Heart right ventricle (tissue), 16 donors: ENCODE measurements around the gene FRAS1. TPM values are rescaled to one million over a fixed set of nuclear protein-coding genes. Genes with fewer than 3 reads are reported as not detected.
A peak's percentile ranks its signal among the peaks of the same experiment; 100 is the strongest.

ENCODE experiments used
- ATAC-seq, 8 donors: fragments of 200-7000 bp; cut with Tn5 transposase; one replicate each; pipeline ENCODE4 v1.9.1; 2020; ENCODE audit warnings: mild to moderate bottlenecking in 8 of 8, moderate library complexity in 8 of 8, moderate number of reproducible peaks in 1 of 8
- DNase-seq, 2 donors: peaks; one replicate each; pipeline ENCODE4 v3.0.0-alpha.2; 2020
- H3K27ac ChIP-seq, 10 donors: fragments of 200-600 bp; sonication (generic) in 2 of 10; one replicate each; pipeline versions ENCODE4 v1.5.0 to v1.8.0; 2020 to 2022; ENCODE audit warnings: mild to moderate bottlenecking in 3 of 10
- H3K27me3 ChIP-seq, 7 donors: fragments of 200-600 bp; one replicate each; pipeline ENCODE4 v1.8.0; 2021 to 2022; ENCODE audit warnings: mild to moderate bottlenecking in 2 of 7
- H3K36me3 ChIP-seq, 9 donors: fragments of 200-600 bp; sonication (generic) in 1 of 9; one replicate each; pipeline versions ENCODE4 v1.5.0 to v1.8.0; 2020 to 2022; ENCODE audit warnings: mild to moderate bottlenecking in 2 of 9
- H3K4me1 ChIP-seq, 9 donors: fragments of 200-600 bp; sonication (generic) in 1 of 9; one replicate each; pipeline versions ENCODE4 v1.5.0 to v1.8.0; 2020 to 2022; ENCODE audit warnings: mild to moderate bottlenecking in 4 of 9
- H3K4me3 ChIP-seq, 10 donors: fragments of 200-600 bp; sonication (generic) in 2 of 10; one replicate each; pipeline versions ENCODE4 v1.5.0 to v1.8.0; 2020 to 2022; ENCODE audit warnings: mild to moderate bottlenecking in 7 of 10, moderate library complexity in 2 of 10
- H3K9me3 ChIP-seq, 11 donors: fragments of 200-600 bp in 10 of 11; sonication (generic) in 2 of 11; one replicate each; pipeline versions ENCODE4 v1.5.0 to v1.8.0; 2013 to 2022; ENCODE audit warnings: mild to moderate bottlenecking in 2 of 11, control low read depth in 1 of 11, moderate library complexity in 1 of 11
- WGBS, 2 donors: extraction: QIAGEN DNeasy Blood & Tissue Kit; methylation state at CpG; one replicate each; pipeline ENCODE4 v1.1.7; 2013; ENCODE audit warnings: inconsistent platforms in 1 of 2; 5-methylcytosine and 5-hydroxymethylcytosine counted together
- intact Hi-C, 10 donors: fragments of 100-400 bp; cut with DNase I; formaldehyde crosslinking; loops; one replicate each; pipeline versions ENCODE4 v1.11.1 to v1.14.2; 2022
- polyA plus RNA-seq, 2 donors: library from polyadenylated mRNA; stranded (reverse); fragments of 200-250 nt; gene quantifications; one replicate each; pipeline ENCODE4 v1.2.3, GENCODE V29; 2013
- total RNA-seq, 10 donors: library from RNA; stranded (reverse); fragmentation: NEBNext Ultra II Directional in 3 of 10; extraction: Animal tissue kit (Norgen Biotek cat#: 25700) in 3 of 10; gene quantifications; one replicate each; pipeline versions ENCODE4 v1.2.1 to v1.2.4, GENCODE V29; 2021 to 2023
- TF ChIP-seq, protein P1 (sequence below), 9 donors: fragments of 200-600 bp; sonication (generic) in 2 of 9; IDR thresholded peaks; one replicate each; pipeline versions ENCODE4 v1.5.0 to v1.8.0; 2021 to 2022; ENCODE audit warnings: antibody characterized with exemption in 9 of 9, mild to moderate bottlenecking in 5 of 9, moderate library complexity in 1 of 9
- donor health status: Arrhythmogenic right ventricular cardiomyopathy.
- donor health status: ischemic (EF 13 %, LVEDD 7.1; RV severe dilation, severe dysfunction).
- donor health status: healthy with polysubstance abuse.
- donor health status: DM: no; HTN: yes; CAD: no.
- donor health status: DM: no; HTN: no; CAD: no.
- donor health status: ischemic (EF 25% LVEDD 6.9; RV normal size, moderate dysfunction).
- donor health status: ischemic (EF 25% LVEDD 5.7; RV mildly dilated, moderate dysfunction).
- donor health status: healthy.
- donor health status: DM: yes; HTN: yes; CAD: no.
- donor health status: Ischemic cardiomyopathy.
- donor health status: ischemic (EF 35%, LVEDD 5.7; RV mildly dilated, moderate dysfunction).
- donor health status: nonischemic (EF 11% LVEDD 7.7; RV severe dilation, severe dysfunction).
- donor health status: DM: yes; HTN: yes; CAD: no.
- donor health status: PGD.
- donor health status: ischemic (EF 29% LVEDD 5.4; RV normal size, mild dysfunction).
- donor health status: nonischemic (EF 23%, LVEDD 6.1; RV moderate dilation, normal function).

Gene FRAS1
- total and polyA plus RNA-seq, 12 donors = 0.93 to 6.2 (median 3.1) TPM

DNA sequence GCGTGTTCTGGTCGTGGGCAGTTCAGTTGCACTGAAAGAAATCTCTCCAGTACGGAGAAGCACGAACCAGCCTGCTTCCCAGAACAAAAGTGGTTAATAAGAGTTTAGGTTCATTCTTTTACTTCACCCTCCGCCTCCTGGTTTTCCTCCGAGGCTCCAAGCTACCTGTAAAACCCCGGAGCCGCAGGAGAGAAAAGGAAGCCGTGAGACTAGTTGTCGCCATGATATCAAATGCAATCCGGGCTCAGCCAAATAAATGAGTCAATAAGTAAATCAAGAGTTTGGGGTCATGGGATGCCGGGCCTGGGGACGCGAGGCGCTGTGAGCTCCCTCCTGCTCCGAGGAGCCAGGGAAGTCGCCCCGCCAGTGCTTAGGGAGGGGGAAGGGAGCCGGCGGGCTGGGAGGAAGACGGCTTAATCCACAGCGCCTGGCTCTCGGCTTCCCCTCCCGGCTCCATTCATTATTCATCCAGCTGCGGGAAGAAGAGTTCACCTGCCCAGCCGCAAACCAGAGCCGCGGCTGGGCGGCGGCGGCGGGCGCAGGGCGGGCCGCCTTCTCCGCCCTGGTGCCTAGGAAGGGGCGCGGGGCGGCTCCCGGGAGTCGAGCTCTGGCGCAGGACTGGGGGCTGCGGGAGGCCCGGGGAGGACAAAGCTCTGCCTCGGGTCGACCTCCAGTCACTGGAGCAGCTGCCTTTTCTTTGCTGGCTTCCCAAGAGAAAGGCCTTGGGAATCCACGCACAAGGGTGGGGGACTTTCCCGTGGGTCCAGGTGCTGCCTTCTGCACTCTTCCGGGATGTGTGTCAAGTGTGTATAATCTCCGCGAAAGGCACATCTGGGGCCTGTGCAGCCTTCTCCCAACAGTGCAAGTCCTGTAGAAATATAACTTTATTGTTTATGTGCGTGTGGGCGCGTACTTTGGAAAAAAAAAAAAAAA is 1.7 kb downstream of the FRAS1 start:
- Histone ChIP-seq H3K27ac (peak overlapping the region in 7 of 10 donors; percentile 20 to 87 (median 64)), H3K4me3 (peak overlapping the region; percentile 54 to 77 (median 70)), H3K4me1 (peaks cover 0 to 37% (median 16%) of the 10 kb centered on the region in 9 donors), H3K27me3 (peaks cover 0 to 85% (median 0%) of the 10 kb centered on the region in 7 donors), H3K36me3 (no peaks in the 10 kb centered on the region), H3K9me3 (no peaks in the 10 kb centered on the region)
- TF ChIP-seq, protein P1, sequence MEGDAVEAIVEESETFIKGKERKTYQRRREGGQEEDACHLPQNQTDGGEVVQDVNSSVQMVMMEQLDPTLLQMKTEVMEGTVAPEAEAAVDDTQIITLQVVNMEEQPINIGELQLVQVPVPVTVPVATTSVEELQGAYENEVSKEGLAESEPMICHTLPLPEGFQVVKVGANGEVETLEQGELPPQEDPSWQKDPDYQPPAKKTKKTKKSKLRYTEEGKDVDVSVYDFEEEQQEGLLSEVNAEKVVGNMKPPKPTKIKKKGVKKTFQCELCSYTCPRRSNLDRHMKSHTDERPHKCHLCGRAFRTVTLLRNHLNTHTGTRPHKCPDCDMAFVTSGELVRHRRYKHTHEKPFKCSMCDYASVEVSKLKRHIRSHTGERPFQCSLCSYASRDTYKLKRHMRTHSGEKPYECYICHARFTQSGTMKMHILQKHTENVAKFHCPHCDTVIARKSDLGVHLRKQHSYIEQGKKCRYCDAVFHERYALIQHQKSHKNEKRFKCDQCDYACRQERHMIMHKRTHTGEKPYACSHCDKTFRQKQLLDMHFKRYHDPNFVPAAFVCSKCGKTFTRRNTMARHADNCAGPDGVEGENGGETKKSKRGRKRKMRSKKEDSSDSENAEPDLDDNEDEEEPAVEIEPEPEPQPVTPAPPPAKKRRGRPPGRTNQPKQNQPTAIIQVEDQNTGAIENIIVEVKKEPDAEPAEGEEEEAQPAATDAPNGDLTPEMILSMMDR (IDR thresholded peaks at IDR 0.05) = no peak
- intact Hi-C loops = loop anchor here in 6 of 10 donors (5.0 to 10.0 kb wide), 4 partner anchors 63 to 458 kb away; no protein-coding TSS in a partner anchor
- DNase-seq (peak; percentile 26 to 28), ATAC-seq (peak; percentile 22 to 48 (median 33))
- WGBS, 2 donors = 1% methylated on average over 52 to 54 of the region's 54 CpGs

DNA sequence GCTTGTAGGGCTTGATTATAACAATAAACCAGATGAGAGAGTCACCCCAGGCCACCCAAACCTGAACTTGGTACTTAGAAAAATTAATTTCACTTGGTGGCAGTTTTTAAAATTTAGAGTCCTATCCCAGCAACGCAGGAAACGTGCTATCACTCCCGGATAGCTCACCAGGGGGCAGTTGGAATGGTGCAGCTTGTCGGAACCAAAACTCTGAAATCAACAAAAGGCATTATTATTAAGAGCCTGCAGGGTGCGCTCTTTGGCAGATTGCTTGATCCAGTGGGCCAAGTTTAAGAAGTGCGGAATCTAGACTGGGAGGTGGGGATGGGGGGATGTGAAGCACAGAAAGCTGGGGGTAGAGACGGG is 2.4 kb downstream of the FRAS1 start:
- peaks cover 0 to 89% (median 0%) of the 10 kb centered on the region in 7 donors for H3K27me3 ChIP-seq

DNA sequence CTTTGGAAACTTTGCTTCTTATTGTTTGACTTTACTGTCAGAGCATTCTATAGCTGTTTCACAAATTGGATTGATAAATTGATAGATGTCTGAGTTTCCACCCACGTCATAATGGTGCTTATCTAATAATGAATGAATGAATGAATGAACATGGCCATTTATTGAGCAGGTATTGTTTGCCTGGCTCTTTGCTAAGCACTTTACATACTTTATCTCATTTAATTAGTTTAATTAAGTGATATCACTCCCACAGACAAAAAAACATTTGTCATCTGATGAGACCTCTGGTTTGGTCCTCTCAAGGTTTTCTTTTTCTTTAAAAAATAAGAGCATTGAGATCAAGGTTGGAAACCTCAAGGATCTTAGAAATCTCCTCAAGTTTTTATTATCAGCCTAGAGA is 2.8 kb downstream of the FRAS1 start:
- no peaks in the 10 kb centered on the region for H3K9me3 ChIP-seq
- no peak overlapping the region for H3K27ac ChIP-seq
- TF ChIP-seq, protein P1 (IDR thresholded peaks at IDR 0.05) = no peak
- DNase-seq (no peak), ATAC-seq (no peak)
- 68 to 92% methylated on average over 1 of the region's 1 CpG for WGBS, 2 donors
- H3K27me3 ChIP-seq = peaks cover 0 to 90% (median 0%) of the 10 kb centered on the region in 7 donors
- H3K36me3 ChIP-seq = no peaks in the 10 kb centered on the region
- intact Hi-C loops = loop anchor here in 7 of 10 donors (5.0 to 10.0 kb wide), 5 partner anchors 62 to 457 kb away; no protein-coding TSS in a partner anchor
- H3K4me3 ChIP-seq = no peak overlapping the region
- peaks cover 0 to 37% (median 16%) of the 10 kb centered on the region in 9 donors for H3K4me1 ChIP-seq

More for the DNA sequence above, 2.4 kb downstream of the FRAS1 start:
- TF ChIP-seq, protein P1 (IDR thresholded peaks at IDR 0.05) = peak; percentile 5 to 76 (median 63)
- no peaks in the 10 kb centered on the region for H3K36me3 ChIP-seq
- H3K4me1 ChIP-seq = peaks cover 0 to 37% (median 16%) of the 10 kb centered on the region in 9 donors
- WGBS, 2 donors = 3 to 4% methylated on average over 7 of the region's 7 CpGs
- intact Hi-C loops = loop anchor here in 6 of 10 donors (5.0 to 10.0 kb wide), 4 partner anchors 63 to 458 kb away; no protein-coding TSS in a partner anchor
- ATAC-seq (peak in 6 of 8 donors; percentile 14 to 45 (median 28)), DNase-seq (peak in 1 of 2 donors; percentile 39)
- H3K9me3 ChIP-seq = no peaks in the 10 kb centered on the region
- peak overlapping the region in 9 of 10 donors; percentile 57 to 77 (median 70) for H3K4me3 ChIP-seq
- peak overlapping the region in 6 of 10 donors; percentile 53 to 87 (median 66) for H3K27ac ChIP-seq

DNA sequence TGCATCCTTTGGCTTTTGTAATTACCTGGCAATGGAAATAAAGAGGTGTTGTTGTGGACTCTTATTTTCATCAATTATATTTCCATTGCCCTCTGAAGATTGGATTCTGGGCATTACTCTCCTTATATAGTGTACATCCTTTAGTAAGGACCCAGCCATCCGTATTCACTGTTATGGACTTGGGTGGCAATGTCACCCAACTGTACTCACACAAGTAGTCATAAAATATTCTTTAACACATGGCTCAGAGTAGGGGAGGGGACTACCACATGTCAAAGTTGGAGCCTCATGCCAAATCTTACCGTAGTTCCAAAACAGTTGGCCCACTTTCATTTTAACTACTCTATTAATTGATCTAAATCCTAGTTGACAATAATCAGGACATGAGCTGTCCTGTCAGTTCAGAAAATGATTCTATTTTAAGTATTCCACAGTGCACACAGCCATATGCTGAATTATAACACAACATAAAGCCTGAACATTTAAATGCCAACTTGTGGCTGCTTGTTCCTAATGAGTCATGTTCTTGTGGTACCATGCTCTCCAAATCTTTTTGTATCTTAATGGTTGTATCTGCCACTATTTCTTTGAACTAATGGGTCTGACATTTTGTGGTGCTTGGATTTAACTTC is 4.9 kb downstream of the FRAS1 start:
- WGBS, 2 donors = 56 to 82% methylated on average over 2 of the region's 2 CpGs
- ATAC-seq = no peak
- no peak for DNase-seq
- H3K4me3 ChIP-seq = no peak overlapping the region
- H3K36me3 ChIP-seq = no peaks in the 10 kb centered on the region
- TF ChIP-seq, protein P1 (IDR thresholded peaks at IDR 0.05) = no peak
- no peaks in the 10 kb centered on the region for H3K9me3 ChIP-seq
- intact Hi-C loops = loop anchor here in 1 of 10 donors (10.0 kb wide), 1 partner anchor 233 kb away; no protein-coding TSS in a partner anchor
- H3K27me3 ChIP-seq = peaks cover 0 to 71% (median 0%) of the 10 kb centered on the region in 7 donors
- H3K4me1 ChIP-seq = peaks cover 0 to 25% (median 8%) of the 10 kb centered on the region in 9 donors
- no peak overlapping the region for H3K27ac ChIP-seq
